ENCODE data around the gene MYH10. TPM values are rescaled to one million over a fixed set of nuclear protein-coding genes. Genes with fewer than 3 reads are reported as not detected.

Gene MYH10
- total RNA-seq, 2 donors from 2014 or later, result 23.3 to 30.3 TPM

GRCh38 chr17:8630802-8631553 lies 453 bp upstream of the MYH10 start:
- peaks cover 20% of the 10 kb centered on the region for H3K4me1 ChIP-seq
- no peaks in the 10 kb centered on the region for H3K36me3 ChIP-seq (replicated peaks in 1 of 2; ENCODE audit: insufficient read depth in 1 of 2, low read depth in 2 of 2)
- intact Hi-C loops (cut with DNase I), result no loop called here
- H3K9me3 ChIP-seq, result no peaks in the 10 kb centered on the region
- ATAC-seq (peak; percentile 97), DNase-seq (peak; percentile 97 to 99 (median 98))
- no peaks in the 10 kb centered on the region for H3K27me3 ChIP-seq
- TF ChIP-seq POLR2A (IDR thresholded peaks at IDR 0.05) (peak in 1 of 3 donors; percentile 13), CTCF (IDR thresholded peaks at IDR 0.05) (peak in 5 of 7 experiments; percentile 8 to 35 (median 25))
- peak overlapping the region; percentile 72 to 78 for H3K4me3 ChIP-seq
- peak overlapping the region; percentile 66 to 95 (median 90) for H3K27ac ChIP-seq
- WGBS, 2 donors, result 0% methylated on average over 74 of the region's 85 CpGs; no CpG with 5 or more reads in 1 of the 2 donors

- 4 to 9% methylated on average over 14 to 47 of the region's 76 CpGs for WGBS, 2 donors
- intact Hi-C loops (cut with DNase I), result no loop called here
- H3K27me3 ChIP-seq, result no peaks in the 10 kb centered on the region
These were observed 926 bp downstream of the MYH10 start for GRCh38 chr17:8629371-8630226.

GRCh38 chr17:8628609-8629169 lies 1.8 kb downstream of the MYH10 start:
- WGBS, 2 donors, result 55 to 83% methylated on average over 8 of the region's 8 CpGs
- Histone ChIP-seq H3K4me3 (no peak overlapping the region), H3K27ac (no peak overlapping the region), H3K36me3 (replicated peaks in 1 of 2; ENCODE audit: insufficient read depth in 1 of 2, low read depth in 2 of 2) (no peaks in the 10 kb centered on the region), H3K9me3 (no peaks in the 10 kb centered on the region), H3K4me1 (peaks cover 20% of the 10 kb centered on the region), H3K27me3 (no peaks in the 10 kb centered on the region)
- DNase-seq, result no peak
- no peak for TF ChIP-seq POLR2A (IDR thresholded peaks at IDR 0.05)
- TF ChIP-seq CTCF (IDR thresholded peaks at IDR 0.05), result no peak
- intact Hi-C loops (cut with DNase I), result no loop called here
- no peak for ATAC-seq

More at GRCh38 chr17:8629371-8630226, 926 bp downstream of the MYH10 start:
- H3K36me3 ChIP-seq (replicated peaks in 1 of 2; ENCODE audit: insufficient read depth in 1 of 2, low read depth in 2 of 2), result no peaks in the 10 kb centered on the region
- ATAC-seq (no peak), DNase-seq (peak; percentile 16 to 36 (median 26))
- H3K4me3 ChIP-seq, result peak overlapping the region; percentile 72 to 78
- TF ChIP-seq POLR2A (IDR thresholded peaks at IDR 0.05) (no peak), CTCF (IDR thresholded peaks at IDR 0.05) (no peak)
- H3K9me3 ChIP-seq, result no peaks in the 10 kb centered on the region
- peaks cover 20% of the 10 kb centered on the region for H3K4me1 ChIP-seq
- H3K27ac ChIP-seq, result peak overlapping the region; percentile 62 to 95 (median 90)

GRCh38 chr17:8628172-8628571 lies 2.4 kb downstream of the MYH10 start:
- Histone ChIP-seq H3K9me3 (no peaks in the 10 kb centered on the region), H3K36me3 (replicated peaks in 1 of 2; ENCODE audit: insufficient read depth in 1 of 2, low read depth in 2 of 2) (no peaks in the 10 kb centered on the region), H3K4me1 (peaks cover 20% of the 10 kb centered on the region), H3K27ac (no peak overlapping the region), H3K27me3 (no peaks in the 10 kb centered on the region), H3K4me3 (no peak overlapping the region)
- ATAC-seq, result no peak
- no peak for DNase-seq
- no peak for TF ChIP-seq CTCF (IDR thresholded peaks at IDR 0.05)
- WGBS, 2 donors, result 67 to 87% methylated on average over 2 of the region's 2 CpGs
- intact Hi-C loops (cut with DNase I), result no loop called here

Data from body of pancreas (tissue), 4 donors.